Nephron progenitor cell (in vitro differentiated cells): ENCODE data around the gene DNTTIP2.

Source experiments
- DNase-seq: peaks from one replicate; pipeline ENCODE4 v3.0.0; 2021
- H3K27ac Mint-ChIP-seq: 2 replicates; pipeline ENCODE4 v1.8.0; 2021; ENCODE audit warnings: mild to moderate bottlenecking, moderate library complexity, mixed read lengths
- H3K27me3 Mint-ChIP-seq: 2 replicates; pipeline ENCODE4 v1.8.0; 2021; ENCODE audit warnings: mild to moderate bottlenecking, low read depth, mixed read lengths; ENCODE audit not compliant: poor library complexity
- H3K36me3 Mint-ChIP-seq: 2 replicates; pipeline ENCODE4 v1.8.0; 2021; ENCODE audit warnings: low read depth, mixed read lengths
- H3K4me1 Mint-ChIP-seq: 2 replicates; pipeline ENCODE4 v1.8.0; 2021; ENCODE audit warnings: mixed read lengths
- H3K4me3 Mint-ChIP-seq: 2 replicates; pipeline ENCODE4 v1.8.0; 2021; ENCODE audit warnings: mild to moderate bottlenecking, moderate library complexity, mixed read lengths
- H3K9me3 Mint-ChIP-seq: 2 replicates; pipeline ENCODE4 v1.8.0; 2021; ENCODE audit warnings: mild to moderate bottlenecking, moderate library complexity, mixed read lengths
- CTCF ChIP-seq: fragments of 200-600 bp; sonication (generic); IDR thresholded peaks from 2 replicates; pipeline ENCODE4 v1.5.0; 2021; ENCODE audit warnings: antibody characterized with exemption

DNTTIP2 gene

GRCh38 chr1:93905051-93905450, 26.0 kb upstream of the DNTTIP2 start:
- DNase-seq: no peak
- no peak overlapping the region for H3K4me3 Mint-ChIP-seq
- H3K27me3 Mint-ChIP-seq: peaks cover 5% of the 10 kb centered on the region
- H3K9me3 Mint-ChIP-seq: peaks cover 5% of the 10 kb centered on the region
- H3K27ac Mint-ChIP-seq: no peak overlapping the region
- peaks cover 25% of the 10 kb centered on the region for H3K4me1 Mint-ChIP-seq
- TF ChIP-seq CTCF: no peak
- H3K36me3 Mint-ChIP-seq: no peaks in the 10 kb centered on the region

- no peaks in the 10 kb centered on the region for H3K9me3 Mint-ChIP-seq
- no peak for TF ChIP-seq CTCF
- H3K27me3 Mint-ChIP-seq: peaks cover 5% of the 10 kb centered on the region
- no peak for DNase-seq
- H3K4me3 Mint-ChIP-seq: no peak overlapping the region
- no peaks in the 10 kb centered on the region for H3K36me3 Mint-ChIP-seq
- peaks cover 25% of the 10 kb centered on the region for H3K4me1 Mint-ChIP-seq
- no peak overlapping the region for H3K27ac Mint-ChIP-seq
Measured at GRCh38 chr1:93904228-93904627, 25.2 kb upstream of the DNTTIP2 start.

- Mint-ChIP-seq H3K4me1 (peaks cover 4% of the 10 kb centered on the region), H3K4me3 (no peak overlapping the region), H3K36me3 (no peaks in the 10 kb centered on the region), H3K27me3 (peaks cover 3% of the 10 kb centered on the region), H3K27ac (no peak overlapping the region), H3K9me3 (no peaks in the 10 kb centered on the region)
- no peak for DNase-seq
- no peak for TF ChIP-seq CTCF
Measured at GRCh38 chr1:93900723-93901504, 21.9 kb upstream of the DNTTIP2 start.

- no peak overlapping the region for H3K27ac Mint-ChIP-seq
- H3K9me3 Mint-ChIP-seq: no peaks in the 10 kb centered on the region
- H3K36me3 Mint-ChIP-seq: no peaks in the 10 kb centered on the region
- TF ChIP-seq CTCF: no peak
- no peak overlapping the region for H3K4me3 Mint-ChIP-seq
- H3K27me3 Mint-ChIP-seq: peaks cover 3% of the 10 kb centered on the region
- peaks cover 4% of the 10 kb centered on the region for H3K4me1 Mint-ChIP-seq
- no peak for DNase-seq
Measured at GRCh38 chr1:93899543-93900207, 20.7 kb upstream of the DNTTIP2 start.

GRCh38 chr1:93888900-93889299, 9.9 kb upstream of the DNTTIP2 start:
- Mint-ChIP-seq H3K27me3 (no peaks in the 10 kb centered on the region), H3K36me3 (no peaks in the 10 kb centered on the region), H3K4me3 (no peak overlapping the region), H3K27ac (no peak overlapping the region), H3K4me1 (no peaks in the 10 kb centered on the region), H3K9me3 (no peaks in the 10 kb centered on the region)
- DNase-seq: no peak
- TF ChIP-seq CTCF: no peak
